CD4-positive, alpha-beta T cell treated with Interferon alpha-2 for 1 hour (primary cell): ENCODE results near the gene SAP25.
A peak's percentile ranks its signal among the peaks of the same experiment; 100 is the strongest.

ENCODE experiments used
- DNase-seq, 2 donors: peaks; one replicate each; pipeline ENCODE4 v3.0.0-alpha.2; 2020 to 2022

The SAP25 gene

DNA sequence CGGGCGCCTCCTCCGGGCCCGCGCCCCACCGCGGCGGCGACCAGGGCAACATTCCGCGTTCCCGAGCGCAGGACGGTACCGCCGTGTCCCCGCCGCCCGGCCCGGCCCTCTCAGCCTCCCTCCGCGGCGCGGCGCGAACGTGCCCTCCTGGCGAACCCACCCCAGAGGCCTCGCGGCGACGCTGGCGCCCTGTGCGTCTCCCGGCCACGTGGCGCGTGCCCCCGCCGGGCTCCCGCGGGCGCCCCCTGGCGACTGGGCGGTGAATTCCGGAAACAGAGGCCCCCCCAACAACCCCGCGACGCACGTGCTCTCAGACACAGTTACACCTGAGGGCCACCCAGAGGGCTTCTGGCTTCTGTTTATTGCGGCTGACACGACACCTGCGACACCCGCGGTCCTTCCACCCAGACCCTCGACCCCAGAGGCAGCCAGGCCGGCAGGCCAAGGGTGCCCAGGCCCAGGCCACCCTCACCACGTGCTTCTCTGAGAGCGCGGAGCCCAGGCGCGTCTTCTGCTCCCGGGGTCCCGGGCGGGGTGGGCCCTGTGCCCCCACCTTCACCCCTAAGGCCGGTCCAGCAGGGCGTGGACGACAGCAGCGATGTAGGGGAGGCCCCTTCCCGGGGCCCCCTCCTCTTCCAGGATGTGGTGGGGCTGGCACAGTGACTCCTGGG lies at the start of gene SAP25:
SAP25 (minus strand) TSS at position 210 of the 671 bp plus-strand sequence; CDS start at position 52, 158 bp downstream.
- no peak for DNase-seq

GRCh38 chr7:100621554-100621953 lies 47.9 kb upstream of the SAP25 start:
- no peak for DNase-seq

DNA sequence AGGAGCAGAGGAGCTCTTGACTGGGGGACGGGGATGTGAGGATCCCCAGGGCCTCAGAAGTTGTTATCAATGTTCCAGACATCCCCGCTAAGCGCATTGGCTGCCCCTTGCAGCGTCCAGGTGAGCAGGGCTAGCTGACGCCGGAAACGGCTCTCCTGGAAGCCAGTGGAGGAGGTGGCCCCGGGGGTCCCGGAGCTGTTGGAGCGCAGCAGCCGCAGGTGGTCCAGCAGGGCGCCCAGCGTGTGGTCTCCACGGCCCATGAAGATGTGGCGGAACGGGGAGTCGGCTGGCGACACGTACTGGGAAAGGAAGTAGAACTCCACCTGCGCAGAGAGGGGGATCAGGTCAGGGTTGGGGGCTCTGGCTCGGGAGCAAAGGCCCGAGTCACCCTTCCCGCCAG lies 47.1 kb upstream of the SAP25 start:
- DNase-seq, result no peak

GRCh38 chr7:100620239-100620638 lies 46.5 kb upstream of the SAP25 start:
- DNase-seq, result no peak

GRCh38 chr7:100614308-100614861 lies 40.7 kb upstream of the SAP25 start:
- no peak for DNase-seq

- DNase-seq, result no peak
These were observed 39.9 kb upstream of the SAP25 start for GRCh38 chr7:100613412-100614175.

- DNase-seq, result peak; percentile 14 to 31
These were observed 39.2 kb upstream of the SAP25 start for GRCh38 chr7:100612730-100613390.

- DNase-seq, result peak; percentile 98
These were observed 38.5 kb upstream of the SAP25 start, which contains the start of gene MOSPD3 for GRCh38 chr7:100611983-100612729. TSS of gene MOSPD3 (plus strand) at chr7:100612540. CDS start at chr7:100612792, 252 bp downstream.

DNA sequence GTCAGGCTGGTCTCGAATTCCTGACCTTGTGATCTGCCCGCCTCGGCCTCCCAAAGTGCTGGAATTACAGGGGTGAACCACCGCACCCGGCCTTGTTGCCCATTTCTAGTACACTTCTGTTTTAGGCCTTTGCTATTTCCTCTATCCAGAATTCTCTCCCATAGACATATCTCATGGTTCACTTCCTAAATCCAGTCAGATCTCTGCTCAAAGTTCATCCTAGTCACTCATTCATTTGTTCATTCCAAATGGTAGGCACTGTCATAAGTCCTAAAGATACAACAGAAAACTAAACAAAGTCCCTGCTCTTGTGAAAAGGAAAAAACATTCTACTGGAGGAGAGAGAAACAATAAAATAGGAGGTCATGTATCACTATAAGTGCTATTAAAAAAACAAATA lies 36.3 kb upstream of the SAP25 start:
- DNase-seq, result no peak

- DNase-seq, result no peak
These were observed 33.4 kb upstream of the SAP25 start for GRCh38 chr7:100607111-100607510.

DNA sequence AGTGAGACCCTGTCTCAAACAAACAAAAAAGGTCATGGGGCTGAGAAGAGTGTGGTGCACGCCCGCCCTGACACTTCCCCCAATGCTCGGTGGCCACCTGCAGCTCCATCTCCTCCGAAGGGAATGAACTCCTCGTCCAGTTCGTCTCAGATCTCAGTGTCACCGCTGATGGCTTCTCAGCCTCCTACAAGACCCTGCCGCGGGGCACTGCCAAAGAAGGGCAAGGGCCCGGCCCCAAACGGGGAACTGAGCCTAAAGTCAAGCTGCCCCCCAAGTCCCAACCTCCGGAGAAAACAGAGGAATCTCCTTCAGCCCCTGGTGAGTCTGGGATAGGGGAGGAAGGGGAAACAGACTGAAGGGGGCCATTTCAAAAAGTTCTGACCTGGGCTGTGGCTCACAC lies 32.6 kb upstream of the SAP25 start:
- no peak for DNase-seq

DNA sequence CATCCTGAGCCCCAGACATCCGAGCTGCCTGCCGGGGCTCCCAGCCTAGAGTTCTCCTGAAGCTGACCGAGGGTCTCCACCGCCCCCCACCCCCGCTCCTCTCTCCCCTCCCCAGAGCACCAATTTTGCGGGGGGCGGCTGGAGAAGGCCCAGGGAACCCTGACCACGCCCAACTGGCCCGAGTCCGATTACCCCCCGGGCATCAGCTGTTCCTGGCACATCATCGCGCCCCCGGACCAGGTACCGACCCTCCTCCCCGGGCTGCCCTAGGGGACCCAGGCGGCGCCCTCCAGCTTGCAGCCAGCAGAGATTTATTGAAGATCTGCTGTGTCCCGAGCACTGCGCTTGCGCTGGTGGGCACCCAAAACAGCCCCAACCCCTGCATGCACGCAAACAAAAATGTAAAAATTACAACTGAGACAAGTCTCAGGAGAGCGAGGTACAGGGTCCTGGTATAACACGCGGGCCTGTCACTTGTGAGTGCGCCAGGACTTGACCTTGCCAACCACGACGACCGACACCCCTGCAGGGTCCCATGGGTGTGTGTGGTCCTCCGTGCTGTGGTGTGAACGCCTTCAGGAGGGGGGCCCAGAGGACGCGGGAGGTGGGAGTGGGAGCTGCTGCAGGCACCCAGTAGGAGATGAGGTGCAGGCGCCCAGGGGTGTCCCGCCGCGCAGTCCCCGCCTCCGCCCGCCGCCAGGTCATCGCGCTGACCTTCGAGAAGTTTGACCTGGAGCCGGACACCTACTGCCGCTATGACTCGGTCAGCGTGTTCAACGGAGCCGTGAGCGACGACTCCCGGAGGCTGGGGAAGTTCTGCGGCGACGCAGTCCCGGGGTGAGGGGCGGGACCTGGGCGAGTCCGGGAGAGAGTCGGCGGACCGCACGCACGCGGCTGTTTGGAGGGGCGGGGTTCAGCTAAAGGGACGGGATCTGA lies 31.5 kb upstream of the SAP25 start:
- DNase-seq, result peak; percentile 22 to 41

DNA sequence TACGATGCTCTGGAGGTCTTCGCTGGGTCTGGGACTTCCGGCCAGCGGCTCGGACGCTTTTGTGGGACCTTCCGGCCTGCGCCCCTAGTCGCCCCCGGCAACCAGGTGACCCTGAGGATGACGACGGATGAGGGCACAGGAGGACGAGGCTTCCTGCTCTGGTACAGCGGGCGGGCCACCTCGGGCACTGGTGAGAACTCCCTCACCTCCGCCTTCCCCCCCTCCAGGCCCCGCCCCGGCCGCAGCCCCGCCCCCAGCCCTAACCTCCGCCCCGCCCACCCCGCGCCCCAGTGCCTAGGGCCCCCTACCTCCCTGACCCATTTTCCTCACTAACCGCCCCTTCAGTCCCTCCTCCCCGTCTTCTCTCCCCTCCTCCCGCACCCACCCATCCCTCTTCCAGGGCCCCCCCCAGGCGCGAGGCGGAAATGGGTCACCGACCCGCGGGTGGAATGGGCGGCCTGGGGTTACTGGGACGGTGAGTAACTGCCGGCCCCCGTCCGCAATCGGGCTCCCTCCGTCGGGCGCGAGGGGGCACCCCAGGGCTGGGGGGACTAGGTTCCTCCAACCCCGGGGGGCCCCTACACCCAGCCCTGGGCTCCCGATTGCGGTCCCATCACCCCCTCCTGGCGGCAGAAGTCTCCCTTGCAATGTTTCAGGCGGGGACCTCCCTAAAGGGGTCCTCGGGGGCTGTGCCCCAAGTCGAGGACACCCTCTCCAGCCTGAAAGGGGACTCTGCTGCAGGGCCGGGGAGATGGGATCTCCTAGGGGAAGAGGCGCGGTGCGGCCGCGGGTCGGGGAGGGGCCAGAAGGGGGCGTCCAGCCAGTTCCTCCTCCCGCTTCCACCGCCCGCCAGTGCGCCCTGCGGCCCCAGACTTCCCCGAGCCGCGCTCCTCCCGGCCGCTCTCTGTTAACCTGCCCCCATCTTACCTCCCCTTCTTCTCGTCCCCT lies 30.6 kb upstream of the SAP25 start:
- peak; percentile 75 to 85 for DNase-seq

DNA sequence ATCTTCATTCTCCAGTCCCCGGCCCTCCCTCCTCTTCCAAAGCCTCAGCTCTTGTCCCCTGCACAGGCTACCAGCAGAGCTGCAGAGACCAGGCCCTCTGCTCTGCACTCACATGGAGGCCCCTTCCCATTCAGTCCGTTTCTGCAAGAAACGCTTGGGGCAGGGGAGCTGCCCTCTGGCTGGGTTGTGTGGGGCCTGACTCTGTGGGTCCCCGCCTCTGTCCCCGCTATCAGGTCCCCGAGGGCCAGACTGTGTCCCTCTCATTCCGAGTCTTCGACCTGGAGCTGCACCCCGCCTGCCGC lies 30.0 kb upstream of the SAP25 start:
- no peak for DNase-seq

GRCh38 chr7:100602889-100603725 lies 29.4 kb upstream of the SAP25 start:
- DNase-seq, result no peak

DNA sequence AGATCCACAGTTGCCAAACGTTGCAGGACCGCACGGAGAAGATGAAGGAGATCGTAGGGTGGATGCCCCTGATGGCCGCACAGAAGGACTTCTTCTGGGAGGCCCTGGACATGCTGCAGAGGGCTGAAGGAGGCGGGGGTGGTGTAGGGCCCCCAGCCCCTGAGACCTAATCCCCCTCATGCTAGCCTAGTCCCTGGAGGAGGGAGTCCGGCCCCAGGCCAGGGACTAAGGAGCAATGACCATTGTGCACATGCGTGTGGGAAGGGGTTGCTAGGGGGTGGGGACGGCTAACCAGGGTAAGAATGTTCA lies 27.0 kb upstream of the SAP25 start:
- DNase-seq, result no peak

DNA sequence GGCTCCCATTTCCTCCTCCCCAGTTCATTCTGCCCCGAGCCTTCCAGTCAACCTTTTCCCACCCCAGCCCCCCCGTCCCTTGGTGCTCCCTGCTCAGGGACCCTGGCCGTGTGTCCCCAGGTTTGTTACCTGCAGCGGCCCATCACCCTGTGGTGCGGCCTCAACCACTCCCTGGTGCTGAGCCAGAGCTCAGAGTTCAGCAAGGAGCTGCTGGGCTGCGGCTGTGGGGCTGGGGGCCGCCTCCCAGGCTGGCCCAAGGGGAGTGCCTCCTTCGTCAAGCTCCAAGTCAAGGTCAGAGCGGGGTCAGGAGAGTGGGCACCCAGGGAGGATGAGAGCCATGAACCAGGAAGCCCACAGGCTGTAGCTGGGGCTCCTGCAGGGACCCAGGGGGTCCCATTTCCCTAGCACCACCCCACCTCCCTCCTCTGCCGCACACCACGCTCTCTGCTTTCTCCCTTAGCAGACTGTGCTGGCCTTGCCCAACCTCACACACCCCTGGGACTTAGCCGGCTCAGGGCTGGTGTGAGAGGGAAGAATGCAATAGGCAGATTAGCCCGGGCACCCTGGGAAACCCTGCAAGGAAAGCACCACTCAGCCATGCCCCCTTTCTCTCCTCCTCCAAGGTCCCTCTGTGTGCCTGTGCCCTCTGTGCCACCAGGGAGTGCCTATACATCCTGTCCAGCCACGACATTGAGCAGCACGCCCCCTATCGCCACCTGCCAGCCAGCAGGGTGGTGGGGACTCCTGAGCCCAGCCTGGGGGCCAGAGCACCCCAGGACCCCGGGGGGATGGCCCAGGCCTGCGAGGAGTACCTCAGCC lies 26.4 kb upstream of the SAP25 start:
- no peak for DNase-seq

DNA sequence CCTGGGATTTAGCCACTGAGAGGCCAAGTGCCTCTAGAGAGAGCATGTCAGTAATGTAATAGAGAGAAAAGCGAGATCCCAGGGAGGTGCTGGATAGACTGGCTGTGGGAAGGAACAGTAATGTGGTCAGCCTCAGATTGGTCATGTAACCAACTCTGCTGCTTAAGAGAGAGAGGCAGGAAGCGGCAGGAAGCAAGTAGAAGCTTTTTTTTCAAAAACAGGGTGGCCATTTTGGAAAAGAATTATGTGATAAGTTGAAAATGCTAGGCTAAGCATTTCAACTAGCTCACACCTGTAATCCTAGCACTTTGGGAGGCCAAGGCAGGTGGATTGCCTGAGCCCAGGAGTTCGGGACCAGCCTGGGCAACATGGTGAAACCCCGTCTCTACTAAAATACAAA lies 24.7 kb upstream of the SAP25 start:
- no peak for DNase-seq

- no peak for DNase-seq
These were observed 21.5 kb upstream of the SAP25 start for GRCh38 chr7:100595188-100595587.
